ENCODE measurements around the gene COL4A1. TPM values are rescaled to one million over a fixed set of nuclear protein-coding genes. Genes with fewer than 3 reads are reported as not detected.

The COL4A1 gene
- total RNA-seq, 2 donors from 2014 or later: 505 to 852 TPM

- no peak overlapping the region for H3K4me3 ChIP-seq
- ATAC-seq (ENCODE audit: insufficient number of reproducible peaks, low FRiP score, low read depth): no peak
- no peak for TF ChIP-seq CTCF (IDR thresholded peaks at IDR 0.05)
- H3K4me1 ChIP-seq (ENCODE audit: control insufficient read depth in 1 of 2, low read depth in 2 of 2): peaks cover 0 to 5% of the 10 kb centered on the region in 2 donors
- no peaks in the 10 kb centered on the region for H3K27me3 ChIP-seq (replicated peaks; ENCODE audit: insufficient read depth)
- DNase-seq (ENCODE audit: low spot score): no peak
- H3K27ac ChIP-seq: no peak overlapping the region
- H3K36me3 ChIP-seq: no peaks in the 10 kb centered on the region
- no peaks in the 10 kb centered on the region for H3K9me3 ChIP-seq
Measured at GRCh38 chr13:110099922-110100321, 207.0 kb downstream of the COL4A1 start.

Other genes with a start within 250 kb of the COL4A1 start
- 1,000 to 10,000 TPM in 1 of 2 donors, 100 to 1,000 TPM in 1; 999 to 1,135 TPM for gene COL4A2, start 127 bp upstream of the COL4A1 start, total RNA-seq